Aorta (tissue), 5 donors: ENCODE data around the gene TMEM158. TPM values are rescaled to one million over a fixed set of nuclear protein-coding genes. Genes with fewer than 3 reads are reported as not detected.
A peak's percentile ranks its signal among the peaks of the same experiment; 100 is the strongest.

Experiments used
- ATAC-seq: fragments of 200-7000 bp; cut with Tn5 transposase; one replicate; pipeline ENCODE4 v1.9.1; 2022; ENCODE audit warnings: moderate library complexity; ENCODE audit not compliant: low FRiP score
- DNase-seq, 2 donors: peaks; one replicate each; pipeline ENCODE4 v3.0.0-alpha.2; 2020
- H3K27ac ChIP-seq, 2 donors: one replicate each; pipeline ENCODE4 v1.5.1; 2013; ENCODE audit warnings: low read length in 2 of 2, mild to moderate bottlenecking in 2 of 2, moderate library complexity in 2 of 2, control low read depth in 1 of 2, inconsistent platforms in 1 of 2, low read depth in 1 of 2
- H3K27me3 ChIP-seq, 2 donors: one replicate each; pipeline ENCODE4 v1.6.1; 2013; ENCODE audit warnings: control low read depth in 1 of 2, low read length in 1 of 2, mild to moderate bottlenecking in 1 of 2, moderate library complexity in 1 of 2; ENCODE audit not compliant: insufficient read depth in 2 of 2, control insufficient read depth in 1 of 2
- H3K36me3 ChIP-seq, 2 donors: one replicate each; pipeline ENCODE4 v1.6.1; 2013; ENCODE audit warnings: control low read depth in 1 of 2, low read length in 1 of 2, mild to moderate bottlenecking in 1 of 2; ENCODE audit not compliant: insufficient read depth in 2 of 2, control insufficient read depth in 1 of 2
- H3K4me1 ChIP-seq, 2 donors: one replicate each; pipeline ENCODE4 v1.6.1; 2013; ENCODE audit warnings: low read length in 2 of 2, control low read depth in 1 of 2, mild to moderate bottlenecking in 1 of 2, moderate library complexity in 1 of 2; ENCODE audit not compliant: insufficient read depth in 2 of 2, control insufficient read depth in 1 of 2
- H3K4me3 ChIP-seq, 2 donors: one replicate each; pipeline ENCODE4 v1.5.1; 2013; ENCODE audit warnings: low read length in 2 of 2, control low read depth in 1 of 2, mild to moderate bottlenecking in 1 of 2
- H3K9me3 ChIP-seq: one replicate; pipeline ENCODE4 v1.6.1; 2013; ENCODE audit warnings: mild to moderate bottlenecking, low read length; ENCODE audit not compliant: control insufficient read depth
- WGBS, 2 donors: extraction: QIAGEN DNeasy Blood & Tissue Kit; methylation state at CpG; one replicate each; pipeline ENCODE4 v1.1.7; 2013; 5-methylcytosine and 5-hydroxymethylcytosine counted together
- intact Hi-C, 2 donors: fragments of 100-400 bp; cut with DNase I; formaldehyde crosslinking; loops; one replicate each; pipeline versions ENCODE4 v1.14.2 to v1.15.0; 2022
- polyA plus RNA-seq, 2 donors: library from polyadenylated mRNA; stranded (reverse); fragments of 200-250 nt; gene quantifications; one replicate each; pipeline ENCODE4 v1.2.3, GENCODE V29; 2013
- total RNA-seq, 2 donors: library from RNA; stranded (reverse); fragmentation: NEBNext Ultra II Directional; extraction: Animal tissue kit (Norgen Biotek cat#: 25700); gene quantifications; one replicate each; pipeline ENCODE4 v1.2.1, GENCODE V29; 2021
- donor health status: healthy with polysubstance abuse.
- donor health status: Bipolar disorder and iron deficiency.
- donor health status: DM: no; HTN: no; CAD: no.
- donor health status: DM: no; HTN: no; CAD: no.
- donor health status: DM: yes; HTN: yes; CAD: no.

Gene TMEM158
- total and polyA plus RNA-seq, 4 donors: 0.88 to 3.2 (median 3.0) TPM; not detected in 1

GRCh38 chr3:45185052-45185451, 41.0 kb downstream of the TMEM158 start:
- DNase-seq: no peak
- intact Hi-C loops: no loop called here
- no peak overlapping the region for H3K27ac ChIP-seq
- H3K4me1 ChIP-seq: no peaks in the 10 kb centered on the region
- no peaks in the 10 kb centered on the region for H3K36me3 ChIP-seq
- H3K27me3 ChIP-seq: peaks cover 0 to 1% of the 10 kb centered on the region in 2 donors
- no peaks in the 10 kb centered on the region for H3K9me3 ChIP-seq
- WGBS, 2 donors: 90 to 92% methylated on average over 2 of the region's 2 CpGs
- ATAC-seq: no peak
- no peak overlapping the region for H3K4me3 ChIP-seq

GRCh38 chr3:45183872-45184262, 42.2 kb downstream of the TMEM158 start:
- no peaks in the 10 kb centered on the region for H3K9me3 ChIP-seq
- no peak overlapping the region for H3K27ac ChIP-seq
- no peaks in the 10 kb centered on the region for H3K36me3 ChIP-seq
- peaks cover 0 to 1% of the 10 kb centered on the region in 2 donors for H3K27me3 ChIP-seq
- H3K4me3 ChIP-seq: no peak overlapping the region
- no peak for DNase-seq
- no peaks in the 10 kb centered on the region for H3K4me1 ChIP-seq
- intact Hi-C loops: no loop called here
- ATAC-seq: no peak
- WGBS, 2 donors: 76 to 86% methylated on average over 7 of the region's 7 CpGs

GRCh38 chr3:45182915-45183871, 42.9 kb downstream of the TMEM158 start:
- no peak for ATAC-seq
- WGBS, 2 donors: 71 to 73% methylated on average over 7 of the region's 7 CpGs

GRCh38 chr3:45181496-45181895, 44.6 kb downstream of the TMEM158 start:
- Histone ChIP-seq H3K4me1 (no peaks in the 10 kb centered on the region), H3K27ac (no peak overlapping the region), H3K27me3 (no peaks in the 10 kb centered on the region), H3K4me3 (no peak overlapping the region), H3K9me3 (no peaks in the 10 kb centered on the region), H3K36me3 (no peaks in the 10 kb centered on the region)
- WGBS, 2 donors: 78 to 81% methylated on average over 5 of the region's 5 CpGs
- no peak for ATAC-seq
- DNase-seq: no peak
- intact Hi-C loops: no loop called here

More at GRCh38 chr3:45182915-45183871, 42.9 kb downstream of the TMEM158 start:
- no peaks in the 10 kb centered on the region for H3K36me3 ChIP-seq
- H3K4me3 ChIP-seq: no peak overlapping the region
- H3K9me3 ChIP-seq: no peaks in the 10 kb centered on the region
- intact Hi-C loops: no loop called here
- H3K27me3 ChIP-seq: peaks cover 0 to 1% of the 10 kb centered on the region in 2 donors
- no peak for DNase-seq
- no peaks in the 10 kb centered on the region for H3K4me1 ChIP-seq
- H3K27ac ChIP-seq: no peak overlapping the region

- no peak for DNase-seq
- Histone ChIP-seq H3K4me1 (no peaks in the 10 kb centered on the region), H3K4me3 (no peak overlapping the region), H3K9me3 (no peaks in the 10 kb centered on the region), H3K36me3 (no peaks in the 10 kb centered on the region), H3K27me3 (no peaks in the 10 kb centered on the region), H3K27ac (no peak overlapping the region)
- no peak for ATAC-seq
- intact Hi-C loops: no loop called here
- WGBS, 2 donors: 59 to 64% methylated on average over 7 of the region's 7 CpGs
Measured at GRCh38 chr3:45180899-45181298, 45.2 kb downstream of the TMEM158 start.

GRCh38 chr3:45180051-45180450, 46.0 kb downstream of the TMEM158 start:
- intact Hi-C loops: no loop called here
- DNase-seq (no peak), ATAC-seq (no peak)
- Histone ChIP-seq H3K4me3 (no peak overlapping the region), H3K9me3 (no peaks in the 10 kb centered on the region), H3K27ac (no peak overlapping the region), H3K4me1 (no peaks in the 10 kb centered on the region), H3K36me3 (no peaks in the 10 kb centered on the region), H3K27me3 (no peaks in the 10 kb centered on the region)
- 79 to 91% methylated on average over 6 of the region's 6 CpGs for WGBS, 2 donors

GRCh38 chr3:45179163-45179562, 46.9 kb downstream of the TMEM158 start:
- no peaks in the 10 kb centered on the region for H3K4me1 ChIP-seq
- H3K27ac ChIP-seq: no peak overlapping the region
- DNase-seq (no peak), ATAC-seq (no peak)
- H3K36me3 ChIP-seq: no peaks in the 10 kb centered on the region
- no peak overlapping the region for H3K4me3 ChIP-seq
- no peaks in the 10 kb centered on the region for H3K9me3 ChIP-seq
- intact Hi-C loops: no loop called here
- no peaks in the 10 kb centered on the region for H3K27me3 ChIP-seq
- WGBS, 2 donors: 90 to 98% methylated on average over 3 of the region's 3 CpGs

GRCh38 chr3:45178183-45179023, 47.7 kb downstream of the TMEM158 start:
- Histone ChIP-seq H3K9me3 (no peaks in the 10 kb centered on the region), H3K4me1 (no peaks in the 10 kb centered on the region), H3K27me3 (no peaks in the 10 kb centered on the region), H3K36me3 (no peaks in the 10 kb centered on the region), H3K4me3 (no peak overlapping the region), H3K27ac (peak overlapping the region in 1 of 2 donors; percentile 12)
- DNase-seq (no peak), ATAC-seq (no peak)
- intact Hi-C loops: no loop called here
- WGBS, 2 donors: 58 to 60% methylated on average over 13 of the region's 13 CpGs
